HepG2 (cell line): ENCODE data around the gene SPPL3. TPM values are rescaled to one million over a fixed set of nuclear protein-coding genes. Genes with fewer than 3 reads are reported as not detected.

ENCODE experiments used
- ATAC-seq: fragments of 200-7000 bp; cut with Tn5 transposase; 3 replicates; pipeline ENCODE4 v1.9.1; 2020; ENCODE audit warnings: mild to moderate bottlenecking, moderate library complexity
- BruUV-seq: library from RNA; stranded (reverse); fragments of 400-500 nt; replicated peaks from 2 replicates; lab custom pipeline; 2021; lab: Mats Ljungman, UMichigan
- CTCF ChIA-PET: fragments of 300-600 bp; formaldehyde crosslinking; extraction: SDS; loops from one replicate; lab custom pipeline; 2021; ENCODE audit warnings: low total read pairs, inconsistent platforms, low intra/inter-chr PET ratio; lab: Yijun Ruan, JAX
- POLR2A ChIA-PET: fragments of 350-600 bp; sonication (Branson Sonifier 250); formaldehyde crosslinking; loops from one replicate; lab custom pipeline; 2020; ENCODE audit warnings: antibody characterized with exemption, inconsistent platforms; lab: Yijun Ruan, JAX
- DNase-seq: peaks from one replicate; pipeline ENCODE4 v3.0.0-alpha.2; 2015; ENCODE audit warnings: low spot score
- FAIRE-seq: peaks from 3 replicates; lab custom pipeline; 2011; peaks lifted over from hg19 to GRCh38; lab: Jason Lieb, UNC
- H2AFZ ChIP-seq: one replicate; pipeline ENCODE4 v1.6.1; 2011; ENCODE audit warnings: low read length, inconsistent platforms
- H3K27ac ChIP-seq: fragments of 300-600 bp; 3 replicates; pipeline ENCODE4 v1.8.0; 2011; ENCODE audit warnings: mixed run types, mild to moderate bottlenecking, mixed read lengths, low read length, inconsistent platforms; ENCODE audit not compliant: insufficient read depth; ENCODE audit errors: extremely low read length
- H3K27me3 ChIP-seq, 2 experiments: fragments of 200-600 bp in 1 of 2; 2 replicates in 1 of 2; 3 replicates in 1 of 2; pipeline versions ENCODE4 v1.6.0 to v1.8.0; 2011; ENCODE audit warnings: low read length in 2 of 2, mild to moderate bottlenecking in 2 of 2, moderate library complexity in 2 of 2, inconsistent platforms in 1 of 2; ENCODE audit not compliant: insufficient read depth in 2 of 2, control insufficient read depth in 1 of 2
- H3K36me3 ChIP-seq, 2 experiments: fragments of 200-600 bp in 1 of 2; replicated peaks in 1 of 2; 2 replicates in 1 of 2; 3 replicates in 1 of 2; pipeline versions ENCODE4 v1.5.1 to v1.8.0; 2011; ENCODE audit warnings: low read length in 2 of 2, inconsistent platforms in 1 of 2; ENCODE audit not compliant: insufficient read depth in 2 of 2, control insufficient read depth in 1 of 2
- H3K4me1 ChIP-seq: 2 replicates; pipeline ENCODE4 v1.5.1; 2012; ENCODE audit warnings: low read length, inconsistent platforms; ENCODE audit not compliant: insufficient read depth
- H3K4me2 ChIP-seq: 2 replicates; pipeline ENCODE4 v1.6.0; 2011; ENCODE audit warnings: low read depth, low read length, inconsistent platforms
- H3K4me3 ChIP-seq, 3 experiments: fragments of 200-600 bp in 1 of 3; sonication (generic), shearing (Covaris generic) in 1 of 3; replicated peaks in 1 of 3; 2 replicates each; pipeline ENCODE4 v1.5.1; 2011 to 2016; ENCODE audit warnings: low read length in 3 of 3, inconsistent platforms in 2 of 3, low read depth in 2 of 3, mild to moderate bottlenecking in 2 of 3, control low read depth in 1 of 3, mixed read lengths in 1 of 3; ENCODE audit not compliant: insufficient read depth in 1 of 3
- H3K79me2 ChIP-seq: one replicate; pipeline ENCODE4 v1.6.1; 2011; ENCODE audit warnings: low read length, inconsistent platforms; ENCODE audit not compliant: insufficient read depth
- H3K9ac ChIP-seq: 2 replicates; pipeline ENCODE4 v1.6.0; 2011; ENCODE audit warnings: mild to moderate bottlenecking, low read depth, low read length, inconsistent platforms; ENCODE audit not compliant: insufficient read depth
- H3K9me3 ChIP-seq: 2 replicates; pipeline ENCODE4 v1.5.1; 2012; ENCODE audit warnings: mild to moderate bottlenecking, low read length
- H4K20me1 ChIP-seq: 2 replicates; pipeline ENCODE4 v1.6.0; 2011; ENCODE audit warnings: inconsistent platforms, mild to moderate bottlenecking, low read length, moderate library complexity; ENCODE audit not compliant: insufficient read depth
- FOXO1 ChIP-seq: sonication (generic); formaldehyde crosslinking; IDR thresholded peaks from 2 replicates; pipeline ENCODE4 v1.4.0; 2020; ENCODE audit warnings: missing genetic modification reagents
- KLF16 ChIP-seq, 2 experiments: sonication (generic) in 1 of 2; formaldehyde crosslinking in 1 of 2; IDR thresholded peaks; 2 replicates each; pipeline versions ENCODE4 v1.6.1 to v1.8.0; 2016 to 2023; ENCODE audit warnings: missing genetic modification reagents in 2 of 2, missing compliant biosample characterization in 1 of 2
- RBAK ChIP-seq: sonication (generic); formaldehyde crosslinking; IDR thresholded peaks from 2 replicates; pipeline ENCODE4 v1.5.1; 2020; ENCODE audit warnings: mild to moderate bottlenecking, missing genetic modification reagents
- SIX1 ChIP-seq: sonication (generic); formaldehyde crosslinking; IDR thresholded peaks from 2 replicates; pipeline ENCODE4 v1.4.0; 2020; ENCODE audit warnings: missing genetic modification reagents, borderline replicate concordance
- SMC3 ChIP-seq: IDR thresholded peaks from 2 replicates; pipeline ENCODE4 v1.6.1; 2011; ENCODE audit warnings: low read length, improper control_type of control experiment
- TBP ChIP-seq: sonication (generic); formaldehyde crosslinking; IDR thresholded peaks from 2 replicates; pipeline ENCODE4 v1.5.0; 2020; ENCODE audit warnings: missing genetic modification reagents
- ZNF17 ChIP-seq: sonication (generic); formaldehyde crosslinking; IDR thresholded peaks from 2 replicates; pipeline ENCODE4 v1.5.0; 2020; ENCODE audit warnings: mild to moderate bottlenecking, missing genetic modification reagents
- ZNF552 ChIP-seq: sonication (generic); formaldehyde crosslinking; IDR thresholded peaks from 2 replicates; pipeline ENCODE4 v1.9.0; 2022; ENCODE audit warnings: missing genetic modification reagents, mild to moderate bottlenecking, borderline replicate concordance
- ZNF615 ChIP-seq: sonication (generic); formaldehyde crosslinking; IDR thresholded peaks from 2 replicates; pipeline ENCODE4 v1.5.0; 2020; ENCODE audit warnings: mild to moderate bottlenecking, missing genetic modification reagents, borderline replicate concordance
- ZNF777 ChIP-seq: sonication (generic); formaldehyde crosslinking; IDR thresholded peaks from 2 replicates; pipeline ENCODE4 v1.4.0; 2020; ENCODE audit warnings: missing genetic modification reagents
- WGBS: methylation state at CpG from one replicate; pipeline ENCODE4 v1.1.6; 2017; ENCODE audit warnings: low lambda C conversion rate; 5-methylcytosine and 5-hydroxymethylcytosine counted together
- in situ Hi-C: cut with HindIII; loops from 2 replicates; pipeline ENCODE4 v1.10.0; 2017; ENCODE audit warnings: low pct_unique_long_range_greater_than_20kb; ENCODE audit not compliant: extremely low pct_ligation_motif_present
- intact Hi-C: fragments of 100-400 bp; cut with micrococcal nuclease; formaldehyde crosslinking; loops from one replicate; pipeline ENCODE4 v1.10.0; 2022; ENCODE audit not compliant: unreplicated experiment
- polyA plus RNA-seq, 8 experiments: library from polyadenylated mRNA; depleted of rRNA in 3 of 8; stranded (reverse) in 7 of 8; unstranded in 1 of 8; fragments of >200 nt; fragmentation: Illumina TruSeq in 4 of 8; extraction: Trizol in 4 of 8; gene quantifications; 2 replicates each; pipeline versions ENCODE4 v1.2.1 to v1.2.3, GENCODE V29; 2011 to 2016; ENCODE audit warnings: low read depth in 4 of 8, missing spikeins in 1 of 8, mixed read lengths in 1 of 8; ENCODE audit not compliant: insufficient read depth in 1 of 8
- total RNA-seq, 5 experiments: library from RNA; depleted of rRNA; stranded (reverse); fragments of >200 nt; fragmentation: Illumina TruSeq; extraction: Trizol; gene quantifications; 2 replicates each; pipeline ENCODE4 v1.2.3, GENCODE V29; 2016; ENCODE audit warnings: low read depth in 1 of 5
- TF ChIP-seq, protein P1 (sequence below): sonication (generic); formaldehyde crosslinking; IDR thresholded peaks from 2 replicates; pipeline ENCODE4 v1.4.0; 2020; ENCODE audit warnings: mild to moderate bottlenecking, missing genetic modification reagents
- TF ChIP-seq, protein P2 (sequence below): sonication (generic); formaldehyde crosslinking; IDR thresholded peaks from 2 replicates; pipeline ENCODE4 v1.4.0; 2020; ENCODE audit warnings: missing genetic modification reagents
- TF ChIP-seq, protein P3 (sequence below): sonication (generic); formaldehyde crosslinking; IDR thresholded peaks from 2 replicates; pipeline ENCODE4 v1.9.0; 2021; ENCODE audit warnings: missing genetic modification reagents, mild to moderate bottlenecking, borderline replicate concordance
- TF ChIP-seq, protein P4 (sequence below): sonication (generic); formaldehyde crosslinking; IDR thresholded peaks from 2 replicates; pipeline ENCODE4 v1.5.0; 2020; ENCODE audit warnings: mild to moderate bottlenecking, missing genetic modification reagents

SPPL3 gene
- total and polyA plus RNA-seq, 2 of the 13 experiments (the other 11 are each of a cell fraction or from before 2014, with no cell fraction given) = 8.9 to 9.1 TPM

DNA sequence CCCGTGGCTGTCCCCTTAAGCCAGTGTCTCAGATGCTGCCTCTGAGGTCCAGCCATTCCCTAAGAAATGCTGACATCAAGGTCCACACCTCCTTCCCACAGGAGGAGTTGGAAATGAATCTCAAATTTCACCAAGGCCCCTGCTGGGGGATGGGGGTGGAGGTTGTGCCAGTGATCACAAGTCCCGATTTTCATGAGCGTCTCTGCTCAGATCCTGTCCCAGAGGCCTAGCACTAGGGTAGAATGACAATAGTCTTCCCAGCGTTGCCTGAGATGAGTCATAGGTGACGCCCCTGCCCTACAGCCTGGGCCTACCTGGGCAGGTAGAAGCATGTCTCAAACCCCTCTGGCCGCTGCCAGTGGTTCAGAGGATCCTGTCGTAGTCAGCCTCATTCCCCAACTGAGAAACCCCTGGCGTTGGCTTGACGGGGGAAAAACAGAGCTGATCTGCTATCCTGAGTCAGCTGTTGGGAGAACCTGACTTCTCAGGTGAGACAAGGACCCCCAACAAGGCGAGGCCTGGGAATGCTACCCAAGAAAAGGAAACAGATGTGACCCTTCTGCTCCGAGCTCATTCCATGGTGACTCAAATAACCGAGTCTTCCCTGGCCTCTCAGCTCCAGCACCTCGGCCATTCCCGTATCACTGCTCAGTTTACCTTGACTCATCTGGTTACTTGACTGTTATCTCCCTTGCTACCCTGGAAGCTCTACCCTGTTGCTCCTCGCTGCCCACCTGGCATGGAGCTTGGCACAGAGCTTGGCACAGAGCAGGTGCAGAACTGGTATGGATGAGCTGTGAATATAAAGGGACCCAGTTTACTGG, 21.8 kb upstream of the SPPL3 start:
- DNase-seq = no peak
- FAIRE-seq = no peak

DNA sequence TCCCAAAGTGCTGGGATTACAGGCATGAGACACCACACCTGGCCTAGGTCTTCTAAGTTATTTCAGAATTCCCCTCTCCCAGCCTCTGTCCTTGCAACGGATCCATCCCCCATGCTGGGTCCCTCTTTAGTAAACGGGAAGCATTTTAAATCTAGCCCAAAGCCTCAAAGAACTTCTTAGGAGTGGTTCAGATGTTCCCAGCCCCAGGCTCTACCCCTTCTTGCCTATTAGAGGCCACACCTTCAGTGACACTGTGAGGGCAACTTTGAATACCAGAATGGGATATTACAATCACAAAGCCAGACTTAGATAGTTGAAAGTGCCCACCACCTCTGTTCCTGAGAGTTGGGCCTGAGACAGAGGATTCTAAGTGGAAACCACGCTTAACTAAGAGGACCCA, 18.1 kb upstream of the SPPL3 start:
- CTCF ChIA-PET = no interaction called here

More for the DNA sequence above, 21.8 kb upstream of the SPPL3 start:
- intact Hi-C loops = no loop called here
- Histone ChIP-seq H3K79me2 (no peaks in the 10 kb centered on the region), H3K4me1 (peaks cover 14% of the 10 kb centered on the region; the same call in 1 of the 2 replicates), H3K4me3 (peak overlapping the region in 1 of 3 experiments; percentile 4; a peak in 1 of 6 replicates), H3K36me3 (no peaks in the 10 kb centered on the region), H2AFZ (no peak overlapping the region), H3K9ac (no peak overlapping the region), H3K27me3 (no peaks in the 10 kb centered on the region; a peak in 1 of 5 replicates), H3K4me2 (peak overlapping the region; percentile 42; the same call in 1 of the 2 replicates), H4K20me1 (no peaks in the 10 kb centered on the region), H3K9me3 (no peaks in the 10 kb centered on the region), H3K27ac (no peak overlapping the region)
- WGBS = 23% methylated on average over 9 of the region's 15 CpGs
- ChIA-PET POLR2A (no interaction called here), CTCF (no interaction called here)
- TF ChIP-seq KLF16 (CRISPR knock-in tag; IDR thresholded peaks at IDR 0.05) (no peak), ZNF777 (no peak)
- in situ Hi-C loops = no loop called here
- no TSS peak for BruUV-seq
- no peak for ATAC-seq

More for the DNA sequence above, 18.1 kb upstream of the SPPL3 start:
- no peak overlapping the region for H3K9ac ChIP-seq
- no peaks in the 10 kb centered on the region for H4K20me1 ChIP-seq
- H3K79me2 ChIP-seq = no peaks in the 10 kb centered on the region
- H3K4me2 ChIP-seq = no peak overlapping the region
- H3K9me3 ChIP-seq = no peaks in the 10 kb centered on the region; the same call in 1 of the 2 replicates
- BruUV-seq = no TSS peak
- no peak overlapping the region for H3K27ac ChIP-seq
- in situ Hi-C loops = no loop called here
- H3K4me3 ChIP-seq = no peak overlapping the region
- no peak overlapping the region for H2AFZ ChIP-seq
- H3K4me1 ChIP-seq = peaks cover 14% of the 10 kb centered on the region; the same call in 1 of the 2 replicates
- TF ChIP-seq TBP (CRISPR knock-in tag) = no peak
- TF ChIP-seq RBAK = no peak
- TF ChIP-seq SIX1 (CRISPR knock-in tag) = no peak
- no peak for TF ChIP-seq ZNF615 (CRISPR knock-in tag)
- TF ChIP-seq, protein P1, sequence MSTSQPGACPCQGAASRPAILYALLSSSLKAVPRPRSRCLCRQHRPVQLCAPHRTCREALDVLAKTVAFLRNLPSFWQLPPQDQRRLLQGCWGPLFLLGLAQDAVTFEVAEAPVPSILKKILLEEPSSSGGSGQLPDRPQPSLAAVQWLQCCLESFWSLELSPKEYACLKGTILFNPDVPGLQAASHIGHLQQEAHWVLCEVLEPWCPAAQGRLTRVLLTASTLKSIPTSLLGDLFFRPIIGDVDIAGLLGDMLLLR (CRISPR knock-in tag) = no peak
- TF ChIP-seq ZNF17 (CRISPR knock-in tag) = no peak
- no peak for TF ChIP-seq SMC3
- no peak for TF ChIP-seq FOXO1 (CRISPR knock-in tag)
- TF ChIP-seq, protein P2, sequence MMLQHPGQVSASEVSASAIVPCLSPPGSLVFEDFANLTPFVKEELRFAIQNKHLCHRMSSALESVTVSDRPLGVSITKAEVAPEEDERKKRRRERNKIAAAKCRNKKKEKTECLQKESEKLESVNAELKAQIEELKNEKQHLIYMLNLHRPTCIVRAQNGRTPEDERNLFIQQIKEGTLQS (CRISPR knock-in tag) = no peak
- TF ChIP-seq, protein P3, sequence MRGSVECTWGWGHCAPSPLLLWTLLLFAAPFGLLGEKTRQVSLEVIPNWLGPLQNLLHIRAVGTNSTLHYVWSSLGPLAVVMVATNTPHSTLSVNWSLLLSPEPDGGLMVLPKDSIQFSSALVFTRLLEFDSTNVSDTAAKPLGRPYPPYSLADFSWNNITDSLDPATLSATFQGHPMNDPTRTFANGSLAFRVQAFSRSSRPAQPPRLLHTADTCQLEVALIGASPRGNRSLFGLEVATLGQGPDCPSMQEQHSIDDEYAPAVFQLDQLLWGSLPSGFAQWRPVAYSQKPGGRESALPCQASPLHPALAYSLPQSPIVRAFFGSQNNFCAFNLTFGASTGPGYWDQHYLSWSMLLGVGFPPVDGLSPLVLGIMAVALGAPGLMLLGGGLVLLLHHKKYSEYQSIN = no peak
- TF ChIP-seq, protein P4, sequence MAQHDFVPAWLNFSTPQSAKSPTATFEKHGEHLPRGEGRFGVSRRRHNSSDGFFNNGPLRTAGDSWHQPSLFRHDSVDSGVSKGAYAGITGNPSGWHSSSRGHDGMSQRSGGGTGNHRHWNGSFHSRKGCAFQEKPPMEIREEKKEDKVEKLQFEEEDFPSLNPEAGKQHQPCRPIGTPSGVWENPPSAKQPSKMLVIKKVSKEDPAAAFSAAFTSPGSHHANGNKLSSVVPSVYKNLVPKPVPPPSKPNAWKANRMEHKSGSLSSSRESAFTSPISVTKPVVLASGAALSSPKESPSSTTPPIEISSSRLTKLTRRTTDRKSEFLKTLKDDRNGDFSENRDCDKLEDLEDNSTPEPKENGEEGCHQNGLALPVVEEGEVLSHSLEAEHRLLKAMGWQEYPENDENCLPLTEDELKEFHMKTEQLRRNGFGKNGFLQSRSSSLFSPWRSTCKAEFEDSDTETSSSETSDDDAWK (CRISPR knock-in tag) = no peak
- TF ChIP-seq ZNF552 (CRISPR knock-in tag) = no peak
- intact Hi-C loops = no loop called here
- H3K27me3 ChIP-seq = no peaks in the 10 kb centered on the region; a peak in 2 of 5 replicates
- no peak for FAIRE-seq
- WGBS = 3% methylated on average over 3 of the region's 3 CpGs
- no peaks in the 10 kb centered on the region for H3K36me3 ChIP-seq
- POLR2A ChIA-PET = no interaction called here
- no peak for ATAC-seq
- DNase-seq = no peak
